Measurements from ENCODE around the gene AR.

The AR gene

DNA sequence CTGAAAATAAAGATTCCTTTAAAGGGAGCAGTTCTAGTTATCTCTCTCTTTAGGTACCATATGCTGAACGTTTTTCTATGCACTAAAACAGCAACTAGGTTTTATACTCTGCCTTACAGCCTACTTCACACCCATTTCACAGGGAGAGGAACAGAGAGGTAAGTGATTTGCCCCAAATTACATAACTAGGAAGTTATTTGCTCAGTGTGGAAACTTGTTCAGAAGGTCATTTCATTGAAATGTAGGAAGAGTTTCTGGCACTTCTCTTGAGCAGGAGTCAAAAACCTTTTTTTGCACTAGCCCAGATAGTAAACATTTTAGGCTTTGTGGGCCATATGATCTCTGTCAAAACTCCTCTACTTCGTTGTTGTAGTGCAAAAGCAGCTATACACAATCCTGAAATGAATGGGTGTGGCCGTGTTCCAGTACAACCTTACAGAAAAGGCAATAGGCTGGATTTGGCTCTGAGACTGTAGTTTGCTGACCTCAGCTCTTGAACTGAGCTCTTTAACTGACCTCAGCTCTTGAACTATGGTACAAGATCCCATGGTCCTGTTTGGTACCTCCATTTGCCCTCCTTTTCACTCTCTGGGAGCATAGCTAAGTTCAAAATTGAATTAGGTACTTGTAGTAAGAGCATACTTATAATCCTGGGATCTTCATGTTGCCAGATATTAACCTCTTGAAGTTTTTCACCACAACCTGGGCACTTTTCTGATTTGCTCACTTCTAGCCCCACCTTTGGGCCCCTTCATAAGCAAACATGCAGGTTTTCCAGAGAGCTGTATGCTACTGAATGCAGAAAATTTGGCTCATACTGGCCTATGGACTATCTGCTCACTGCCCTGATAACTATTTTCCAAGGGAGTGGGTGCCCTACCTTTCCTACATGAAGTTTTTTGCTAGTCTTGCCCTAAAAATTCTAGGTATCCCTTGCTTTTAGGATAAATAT lies 53.3 kb downstream of the AR start:
- Histone ChIP-seq H3K9me3 (ENCODE audit: control insufficient read depth, low read length) (no peaks in the 10 kb centered on the region), H3K79me2 (no peaks in the 10 kb centered on the region), H2AFZ (no peak overlapping the region), H3K36me3 (ENCODE audit: control insufficient read depth, insufficient read depth, low read length) (no peaks in the 10 kb centered on the region), H3K4me3 (ENCODE audit: low read depth, low read length) (no peak overlapping the region), H3K27ac (no peak overlapping the region), H3K4me2 (ENCODE audit: low read length) (no peak overlapping the region), H3K9ac (no peak overlapping the region), H3K4me1 (no peaks in the 10 kb centered on the region), H3K27me3 (ENCODE audit: control insufficient read depth, insufficient read depth, low read length) (no peaks in the 10 kb centered on the region)
- TF ChIP-seq, protein P1, sequence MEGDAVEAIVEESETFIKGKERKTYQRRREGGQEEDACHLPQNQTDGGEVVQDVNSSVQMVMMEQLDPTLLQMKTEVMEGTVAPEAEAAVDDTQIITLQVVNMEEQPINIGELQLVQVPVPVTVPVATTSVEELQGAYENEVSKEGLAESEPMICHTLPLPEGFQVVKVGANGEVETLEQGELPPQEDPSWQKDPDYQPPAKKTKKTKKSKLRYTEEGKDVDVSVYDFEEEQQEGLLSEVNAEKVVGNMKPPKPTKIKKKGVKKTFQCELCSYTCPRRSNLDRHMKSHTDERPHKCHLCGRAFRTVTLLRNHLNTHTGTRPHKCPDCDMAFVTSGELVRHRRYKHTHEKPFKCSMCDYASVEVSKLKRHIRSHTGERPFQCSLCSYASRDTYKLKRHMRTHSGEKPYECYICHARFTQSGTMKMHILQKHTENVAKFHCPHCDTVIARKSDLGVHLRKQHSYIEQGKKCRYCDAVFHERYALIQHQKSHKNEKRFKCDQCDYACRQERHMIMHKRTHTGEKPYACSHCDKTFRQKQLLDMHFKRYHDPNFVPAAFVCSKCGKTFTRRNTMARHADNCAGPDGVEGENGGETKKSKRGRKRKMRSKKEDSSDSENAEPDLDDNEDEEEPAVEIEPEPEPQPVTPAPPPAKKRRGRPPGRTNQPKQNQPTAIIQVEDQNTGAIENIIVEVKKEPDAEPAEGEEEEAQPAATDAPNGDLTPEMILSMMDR (IDR thresholded peaks at IDR 0.05) = no peak

DNA sequence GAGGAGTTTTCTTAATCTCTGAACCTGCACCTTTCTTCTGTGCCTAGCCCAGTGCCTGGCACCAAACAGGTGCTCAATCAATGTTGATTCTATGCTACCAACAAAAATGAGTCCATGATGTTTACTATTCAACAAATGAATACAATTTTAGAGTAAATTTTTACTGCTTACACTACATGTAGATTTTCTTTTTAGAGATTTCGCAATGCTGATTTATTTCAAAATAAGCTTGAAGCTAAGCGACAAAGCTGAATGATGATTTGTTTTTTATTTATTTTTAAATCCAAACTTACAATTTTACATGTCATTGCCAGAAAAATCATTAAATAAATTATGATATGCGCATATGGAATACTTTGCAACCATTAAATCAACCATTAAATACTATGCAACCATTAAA lies 55.7 kb downstream of the AR start:
- Histone ChIP-seq H3K27ac (no peak overlapping the region), H3K4me3 (ENCODE audit: low read depth, low read length) (no peak overlapping the region), H3K36me3 (ENCODE audit: control insufficient read depth, insufficient read depth, low read length) (no peaks in the 10 kb centered on the region), H3K4me2 (ENCODE audit: low read length) (no peak overlapping the region), H3K9me3 (ENCODE audit: control insufficient read depth, low read length) (no peaks in the 10 kb centered on the region), H3K9ac (no peak overlapping the region), H2AFZ (no peak overlapping the region), H3K79me2 (no peaks in the 10 kb centered on the region), H3K27me3 (ENCODE audit: control insufficient read depth, insufficient read depth, low read length) (no peaks in the 10 kb centered on the region), H3K4me1 (no peaks in the 10 kb centered on the region)
- TF ChIP-seq, protein P1 (IDR thresholded peaks at IDR 0.05) = no peak

DNA sequence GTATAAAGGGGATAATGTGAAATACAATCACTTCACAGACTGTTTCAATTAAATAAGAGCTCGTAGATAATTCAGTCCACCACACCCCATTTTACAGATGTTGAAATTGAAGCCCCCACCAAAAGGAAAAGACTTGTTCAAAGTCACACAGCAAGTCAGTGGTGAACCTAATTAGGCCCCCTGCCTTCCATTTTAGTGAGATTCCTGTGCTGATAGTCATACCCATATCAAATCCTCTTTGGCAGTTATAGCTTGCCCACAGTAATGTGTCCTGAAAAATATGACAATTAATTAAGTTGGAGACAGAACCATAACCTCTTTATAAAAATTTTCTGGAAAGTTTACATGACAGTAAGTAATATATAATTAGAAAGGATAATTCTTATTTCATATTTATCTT lies 58.0 kb downstream of the AR start:
- Histone ChIP-seq H3K9ac (no peak overlapping the region), H3K9me3 (ENCODE audit: control insufficient read depth, low read length) (no peaks in the 10 kb centered on the region), H3K4me2 (ENCODE audit: low read length) (no peak overlapping the region), H3K36me3 (ENCODE audit: control insufficient read depth, insufficient read depth, low read length) (no peaks in the 10 kb centered on the region), H3K4me1 (no peaks in the 10 kb centered on the region), H3K4me3 (ENCODE audit: low read depth, low read length) (no peak overlapping the region), H3K27me3 (ENCODE audit: control insufficient read depth, insufficient read depth, low read length) (no peaks in the 10 kb centered on the region), H3K27ac (no peak overlapping the region), H2AFZ (no peak overlapping the region), H3K79me2 (no peaks in the 10 kb centered on the region)
- TF ChIP-seq, protein P1 (IDR thresholded peaks at IDR 0.05) = no peak

DNA sequence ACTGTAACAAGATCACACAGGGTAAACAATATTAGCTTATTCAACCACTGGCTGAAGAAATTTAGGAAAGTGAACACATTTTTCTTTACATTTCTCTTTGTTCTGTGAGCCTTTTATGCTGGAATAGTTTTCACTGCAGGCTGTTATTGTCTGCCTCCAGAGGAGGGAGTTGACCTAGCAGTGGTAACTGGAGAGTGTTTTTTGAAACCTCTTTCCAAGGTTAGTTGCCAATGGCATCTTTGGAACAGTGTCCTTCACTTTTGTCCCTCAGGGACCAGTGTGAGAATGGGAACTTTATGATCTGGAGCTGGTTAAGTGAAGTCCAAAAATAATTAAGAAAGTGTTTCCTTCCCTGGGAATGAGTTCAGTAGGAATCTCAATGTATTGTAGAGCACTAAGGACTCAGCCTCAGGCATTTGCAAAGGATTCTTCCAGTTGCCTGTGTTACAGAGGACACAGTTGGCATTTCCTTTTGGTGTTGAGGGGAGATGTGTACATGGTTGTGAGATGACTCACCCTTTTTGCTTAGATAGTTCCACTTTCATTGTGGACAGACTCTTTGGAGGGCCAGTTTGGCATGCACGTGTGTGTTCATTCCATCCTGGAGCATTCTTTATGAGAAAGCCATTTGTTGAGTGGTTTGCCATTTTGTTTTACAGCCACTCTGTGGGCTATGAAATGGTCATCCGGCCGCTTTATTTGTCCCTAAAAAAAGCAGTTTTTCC lies 61.3 kb downstream of the AR start:
- H3K27ac ChIP-seq = no peak overlapping the region
- H3K36me3 ChIP-seq (ENCODE audit: control insufficient read depth, insufficient read depth, low read length) = no peaks in the 10 kb centered on the region
- no peaks in the 10 kb centered on the region for H3K9me3 ChIP-seq (ENCODE audit: control insufficient read depth, low read length)
- no peaks in the 10 kb centered on the region for H3K79me2 ChIP-seq
- TF ChIP-seq, protein P1 (IDR thresholded peaks at IDR 0.05) = no peak
- no peak overlapping the region for H3K4me3 ChIP-seq (ENCODE audit: low read depth, low read length)
- H2AFZ ChIP-seq = no peak overlapping the region
- no peak overlapping the region for H3K9ac ChIP-seq
- H3K4me2 ChIP-seq (ENCODE audit: low read length) = no peak overlapping the region
- no peaks in the 10 kb centered on the region for H3K27me3 ChIP-seq (ENCODE audit: control insufficient read depth, insufficient read depth, low read length)
- no peaks in the 10 kb centered on the region for H3K4me1 ChIP-seq
